Neural progenitor cell (in vitro differentiated cells): ENCODE data around the gene CHSY3.

Experiments used
- EZH2 ChIP-seq: fragments of 200-600 bp; sonication (generic); IDR thresholded peaks from 2 replicates; pipeline ENCODE4 v1.6.1; 2017; ENCODE audit warnings: antibody characterized with exemption, mild to moderate bottlenecking, moderate library complexity
- EZH2phosphoT487 ChIP-seq: fragments of 200-600 bp; sonication (generic); IDR thresholded peaks from 2 replicates; pipeline ENCODE4 v1.6.1; 2017; ENCODE audit warnings: antibody characterized with exemption
- TF ChIP-seq, protein P1 (sequence below): fragments of 200-600 bp; sonication (generic); IDR thresholded peaks from 2 replicates; pipeline ENCODE4 v1.5.1; 2017; ENCODE audit warnings: antibody characterized with exemption, mild to moderate bottlenecking

DNA sequence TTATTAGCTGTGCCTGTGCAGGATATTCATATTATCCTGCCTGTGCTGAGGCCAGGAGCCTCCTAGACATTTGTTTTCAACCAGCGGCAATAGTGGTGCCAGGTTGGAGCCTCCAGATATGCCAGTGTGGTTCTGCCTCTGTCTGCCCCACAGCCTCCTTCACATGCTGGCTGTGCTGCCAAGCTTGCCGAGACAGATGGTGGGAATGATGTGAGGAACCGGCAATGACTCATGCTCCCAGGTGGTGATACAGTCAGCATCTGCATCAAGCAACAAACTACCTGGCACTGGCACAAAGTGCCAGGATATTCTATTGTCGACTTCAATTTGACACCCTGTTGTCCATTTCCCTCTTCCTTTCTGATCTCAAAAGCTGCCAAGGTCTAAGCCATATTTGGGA lies 285.7 kb downstream of the CHSY3 start:
- TF ChIP-seq, protein P1, sequence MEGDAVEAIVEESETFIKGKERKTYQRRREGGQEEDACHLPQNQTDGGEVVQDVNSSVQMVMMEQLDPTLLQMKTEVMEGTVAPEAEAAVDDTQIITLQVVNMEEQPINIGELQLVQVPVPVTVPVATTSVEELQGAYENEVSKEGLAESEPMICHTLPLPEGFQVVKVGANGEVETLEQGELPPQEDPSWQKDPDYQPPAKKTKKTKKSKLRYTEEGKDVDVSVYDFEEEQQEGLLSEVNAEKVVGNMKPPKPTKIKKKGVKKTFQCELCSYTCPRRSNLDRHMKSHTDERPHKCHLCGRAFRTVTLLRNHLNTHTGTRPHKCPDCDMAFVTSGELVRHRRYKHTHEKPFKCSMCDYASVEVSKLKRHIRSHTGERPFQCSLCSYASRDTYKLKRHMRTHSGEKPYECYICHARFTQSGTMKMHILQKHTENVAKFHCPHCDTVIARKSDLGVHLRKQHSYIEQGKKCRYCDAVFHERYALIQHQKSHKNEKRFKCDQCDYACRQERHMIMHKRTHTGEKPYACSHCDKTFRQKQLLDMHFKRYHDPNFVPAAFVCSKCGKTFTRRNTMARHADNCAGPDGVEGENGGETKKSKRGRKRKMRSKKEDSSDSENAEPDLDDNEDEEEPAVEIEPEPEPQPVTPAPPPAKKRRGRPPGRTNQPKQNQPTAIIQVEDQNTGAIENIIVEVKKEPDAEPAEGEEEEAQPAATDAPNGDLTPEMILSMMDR = no peak
- TF ChIP-seq EZH2phosphoT487 (no peak), EZH2 (no peak)
